Stimulated activated CD8-positive, alpha-beta memory T cell treated with anti-CD3 and anti-CD28 coated beads, Interleukin-15, amount 100 ng/mL, for 48 hours (primary cell): Measurements from ENCODE around the gene CDC5L.
"Not testable (repeated sequence)": the region's sequence is repeated elsewhere in the genome, so short reads cannot be mapped to it uniquely, and the experiment has no call there.

ENCODE experiments used
- DNase-seq, 2 donors: peaks; one replicate each; pipeline ENCODE4 v3.0.0-alpha.2; 2020; ENCODE audit warnings: low read depth in 2 of 2

Gene CDC5L

GRCh38 chr6:44415449-44415848, 27.9 kb downstream of the CDC5L start:
- DNase-seq: no peak

- no peak for DNase-seq
These were observed 28.5 kb downstream of the CDC5L start for GRCh38 chr6:44415873-44416502.

- DNase-seq: no peak
These were observed 35.0 kb downstream of the CDC5L start for GRCh38 chr6:44422531-44422930.

GRCh38 chr6:44423306-44423705, 35.8 kb downstream of the CDC5L start:
- DNase-seq: no peak

- no peak for DNase-seq
These were observed 38.4 kb downstream of the CDC5L start for GRCh38 chr6:44425951-44426350.

GRCh38 chr6:44428682-44429081, 41.2 kb downstream of the CDC5L start:
- no peak for DNase-seq

- no peak for DNase-seq
These were observed 42.8 kb downstream of the CDC5L start for GRCh38 chr6:44430326-44430725.

GRCh38 chr6:44431118-44431725, 43.7 kb downstream of the CDC5L start:
- no peak for DNase-seq

- no peak for DNase-seq
These were observed 44.7 kb downstream of the CDC5L start for GRCh38 chr6:44432227-44432626.

- no peak for DNase-seq
These were observed 45.2 kb downstream of the CDC5L start for GRCh38 chr6:44432726-44433125.

GRCh38 chr6:44435500-44435899, 48.0 kb downstream of the CDC5L start:
- no peak for DNase-seq

- no peak for DNase-seq
These were observed 51.3 kb downstream of the CDC5L start for GRCh38 chr6:44438827-44439226.

- DNase-seq: no peak
These were observed 52.0 kb downstream of the CDC5L start for GRCh38 chr6:44439270-44440045.

GRCh38 chr6:44441091-44441855, 53.8 kb downstream of the CDC5L start:
- DNase-seq: no peak

- DNase-seq: no peak
These were observed 54.7 kb downstream of the CDC5L start for GRCh38 chr6:44442236-44442635.

- DNase-seq: no peak
These were observed 55.4 kb downstream of the CDC5L start for GRCh38 chr6:44442833-44443444.

GRCh38 chr6:44444853-44445252, 57.3 kb downstream of the CDC5L start:
- DNase-seq: no peak

GRCh38 chr6:44446626-44447300, 59.3 kb downstream of the CDC5L start:
- no peak for DNase-seq

- not testable (repeated sequence) for DNase-seq
These were observed 61.7 kb downstream of the CDC5L start for GRCh38 chr6:44449181-44449580.

GRCh38 chr6:44451803-44452695, 64.5 kb downstream of the CDC5L start:
- no peak for DNase-seq
